Sigmoid colon (tissue), 4 donors: Measurements from ENCODE around the gene LTB.

Experiments
- EP300 ChIP-seq, 4 donors: sonication (generic); formaldehyde crosslinking; IDR thresholded peaks; one replicate each; pipeline ENCODE4 v1.6.1; 2017; ENCODE audit warnings: antibody characterized with exemption in 4 of 4
- POLR2AphosphoS5 ChIP-seq, 4 donors: sonication (generic); formaldehyde crosslinking; IDR thresholded peaks; one replicate each; pipeline ENCODE4 v1.6.1; 2017; ENCODE audit warnings: antibody characterized with exemption in 4 of 4
- TF ChIP-seq, protein P1 (sequence below), 4 experiments: fragments of 450-650 bp in 3 of 4; fragments of 200-600 bp in 1 of 4; IDR thresholded peaks; one replicate each; pipeline ENCODE4 v1.5.1; 2016 to 2019; ENCODE audit warnings: antibody characterized with exemption in 4 of 4, mild to moderate bottlenecking in 3 of 4, moderate library complexity in 2 of 4

DNA sequence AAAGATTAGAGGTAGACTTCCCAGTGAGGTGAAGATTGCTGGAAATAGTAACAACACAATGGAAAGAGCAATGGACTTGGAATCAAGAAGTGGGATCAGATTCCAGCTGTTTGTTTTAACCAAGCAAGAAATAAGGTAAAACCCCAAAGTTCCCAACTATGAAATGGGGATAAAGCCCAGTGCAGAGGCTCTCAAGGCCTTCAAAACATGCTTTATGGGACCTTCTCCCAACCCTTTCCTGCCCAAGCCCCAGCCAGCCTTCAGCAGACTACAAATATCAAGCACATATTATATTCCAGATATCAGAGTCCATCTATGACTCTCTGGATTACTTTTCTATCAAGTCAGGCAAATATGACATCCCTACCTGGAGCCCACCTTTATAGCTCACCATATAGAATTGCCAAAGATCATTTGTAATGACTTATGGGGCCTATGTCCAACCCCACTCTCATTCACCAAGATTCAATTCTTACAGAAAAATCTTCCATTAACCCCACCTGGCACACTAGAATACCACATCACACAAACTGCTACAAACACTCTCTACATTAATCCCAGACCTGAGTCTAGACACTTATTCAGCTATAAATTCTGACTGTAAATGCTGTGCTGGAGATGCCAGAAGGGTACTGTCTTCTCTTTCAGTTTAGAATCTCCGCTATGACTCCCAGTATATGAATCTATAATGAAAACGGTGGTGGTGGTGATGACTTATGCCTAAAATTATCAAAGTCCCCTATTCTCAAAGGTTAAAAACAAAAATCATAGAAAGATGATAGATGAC, 46.5 kb downstream of the LTB start:
- TF ChIP-seq, protein P1, sequence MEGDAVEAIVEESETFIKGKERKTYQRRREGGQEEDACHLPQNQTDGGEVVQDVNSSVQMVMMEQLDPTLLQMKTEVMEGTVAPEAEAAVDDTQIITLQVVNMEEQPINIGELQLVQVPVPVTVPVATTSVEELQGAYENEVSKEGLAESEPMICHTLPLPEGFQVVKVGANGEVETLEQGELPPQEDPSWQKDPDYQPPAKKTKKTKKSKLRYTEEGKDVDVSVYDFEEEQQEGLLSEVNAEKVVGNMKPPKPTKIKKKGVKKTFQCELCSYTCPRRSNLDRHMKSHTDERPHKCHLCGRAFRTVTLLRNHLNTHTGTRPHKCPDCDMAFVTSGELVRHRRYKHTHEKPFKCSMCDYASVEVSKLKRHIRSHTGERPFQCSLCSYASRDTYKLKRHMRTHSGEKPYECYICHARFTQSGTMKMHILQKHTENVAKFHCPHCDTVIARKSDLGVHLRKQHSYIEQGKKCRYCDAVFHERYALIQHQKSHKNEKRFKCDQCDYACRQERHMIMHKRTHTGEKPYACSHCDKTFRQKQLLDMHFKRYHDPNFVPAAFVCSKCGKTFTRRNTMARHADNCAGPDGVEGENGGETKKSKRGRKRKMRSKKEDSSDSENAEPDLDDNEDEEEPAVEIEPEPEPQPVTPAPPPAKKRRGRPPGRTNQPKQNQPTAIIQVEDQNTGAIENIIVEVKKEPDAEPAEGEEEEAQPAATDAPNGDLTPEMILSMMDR (IDR thresholded peaks at IDR 0.05), result no peak
- TF ChIP-seq EP300 (IDR thresholded peaks at IDR 0.05), result no peak
- TF ChIP-seq POLR2AphosphoS5 (IDR thresholded peaks at IDR 0.05), result no peak
